ENCODE measurements around the gene ANKRD44.
"Not testable (repeated sequence)": the region's sequence is repeated elsewhere in the genome, so short reads cannot be mapped to it uniquely, and the experiment has no call there.

ANKRD44 gene

DNA sequence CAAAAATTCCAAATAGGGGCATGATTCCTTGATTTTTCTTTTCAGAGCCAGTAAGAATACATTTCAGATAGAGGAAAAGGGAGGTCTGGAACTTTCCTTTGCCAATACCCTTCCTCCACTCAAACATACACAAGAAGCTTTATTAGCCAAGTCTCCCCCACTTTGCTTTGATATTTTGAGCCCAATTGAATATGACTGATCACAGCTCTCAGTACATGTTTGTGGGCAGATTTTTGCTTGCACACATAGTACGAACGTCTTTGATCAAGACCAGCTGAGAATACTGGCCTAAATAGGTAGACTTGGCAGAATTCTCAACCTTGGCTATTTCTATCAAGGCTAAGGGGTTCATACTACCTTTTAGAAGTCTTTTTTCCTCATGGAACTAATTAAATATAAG lies 235.3 kb downstream of the ANKRD44 start:
- Histone ChIP-seq H3K9me3 (ENCODE audit: insufficient read depth, low read length) (no peaks in the 10 kb centered on the region), H3K4me1 (ENCODE audit: insufficient read depth, insufficient read length) (no peaks in the 10 kb centered on the region), H3K27me3 (ENCODE audit: insufficient read depth, insufficient read length) (no peaks in the 10 kb centered on the region), H3K4me3 (ENCODE audit: insufficient read length, low read depth) (no peak overlapping the region), H3K36me3 (ENCODE audit: insufficient read depth, insufficient read length, low read length) (no peaks in the 10 kb centered on the region), H3K9ac (ENCODE audit: insufficient read length, low read depth) (no peak overlapping the region)
- TF ChIP-seq SUZ12 (IDR thresholded peaks at IDR 0.05; ENCODE audit: extremely low read depth, insufficient read depth, insufficient read length) (no peak), YY1 (IDR thresholded peaks at IDR 0.05; ENCODE audit: insufficient read depth, insufficient read length) (no peak), ZNF274 (IDR thresholded peaks at IDR 0.05; ENCODE audit: low read depth, low read length) (no peak)
- DNase-seq (ENCODE audit: low read depth, low spot score), result no peak

DNA sequence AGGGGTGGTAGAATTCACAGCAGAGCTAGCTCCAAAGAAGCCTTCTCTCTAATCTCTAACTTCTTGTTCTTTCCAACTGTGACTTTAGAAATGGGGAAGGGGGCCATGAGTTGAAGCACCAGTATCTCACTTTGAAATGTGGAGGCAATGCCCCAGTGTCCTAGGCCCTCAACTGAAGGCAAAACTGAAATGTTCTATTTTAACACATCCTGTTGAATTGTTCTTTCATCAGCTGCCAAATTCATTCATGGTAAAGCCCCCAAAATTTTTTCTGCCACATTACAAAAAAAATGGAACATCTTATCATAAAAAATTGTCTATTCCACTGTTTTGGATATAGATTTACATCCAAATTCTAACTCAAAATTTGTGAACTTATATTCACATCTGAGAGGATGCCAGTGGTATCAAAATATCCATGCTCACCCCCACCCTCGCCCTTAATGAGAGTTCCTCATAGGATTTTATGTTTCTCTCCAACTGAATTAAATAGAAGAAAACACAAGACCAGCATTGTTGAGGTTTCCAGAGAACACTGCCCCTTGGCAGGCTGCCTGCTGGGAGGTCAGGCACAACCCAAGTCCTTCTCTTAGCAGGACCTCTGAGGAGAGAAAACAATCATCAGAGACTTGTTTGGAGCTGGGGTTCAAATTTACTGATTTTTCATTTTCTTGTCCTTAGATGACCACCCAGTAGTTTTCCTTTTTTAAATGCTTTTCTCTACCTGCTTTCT lies 236.7 kb downstream of the ANKRD44 start:
- DNase-seq (ENCODE audit: low read depth, low spot score), result no peak

DNA sequence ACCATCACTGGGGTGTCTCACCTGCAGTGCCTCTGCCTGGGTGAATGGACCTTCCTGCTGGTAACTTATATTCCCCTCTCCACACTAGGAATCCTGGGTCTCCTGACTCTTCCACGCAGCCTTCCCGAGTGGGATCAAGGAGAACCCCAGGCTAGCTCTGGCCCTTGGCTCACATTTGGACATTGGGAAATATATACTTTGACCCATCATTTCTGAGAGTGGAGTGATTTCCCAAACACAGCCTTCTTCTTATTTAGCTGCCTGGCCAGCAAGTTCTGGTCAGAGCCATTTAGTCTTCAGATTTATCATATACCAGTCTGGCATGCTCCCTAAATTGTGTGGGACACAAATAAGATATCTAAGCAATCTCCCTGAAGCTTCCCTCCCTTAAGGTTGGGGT lies 237.3 kb downstream of the ANKRD44 start:
- TF ChIP-seq YY1 (IDR thresholded peaks at IDR 0.05; ENCODE audit: insufficient read depth, insufficient read length), result no peak
- no peak for TF ChIP-seq SUZ12 (IDR thresholded peaks at IDR 0.05; ENCODE audit: extremely low read depth, insufficient read depth, insufficient read length)
- H3K9me3 ChIP-seq (ENCODE audit: insufficient read depth, low read length), result no peaks in the 10 kb centered on the region
- no peak overlapping the region for H3K9ac ChIP-seq (ENCODE audit: insufficient read length, low read depth)
- H3K36me3 ChIP-seq (ENCODE audit: insufficient read depth, insufficient read length, low read length), result no peaks in the 10 kb centered on the region
- no peak overlapping the region for H3K4me3 ChIP-seq (ENCODE audit: insufficient read length, low read depth)
- no peaks in the 10 kb centered on the region for H3K27me3 ChIP-seq (ENCODE audit: insufficient read depth, insufficient read length)
- no peak for DNase-seq (ENCODE audit: low read depth, low spot score)
- H3K4me1 ChIP-seq (ENCODE audit: insufficient read depth, insufficient read length), result no peaks in the 10 kb centered on the region

More for the DNA sequence above, 236.7 kb downstream of the ANKRD44 start:
- H3K9ac ChIP-seq (ENCODE audit: insufficient read length, low read depth), result no peak overlapping the region
- H3K36me3 ChIP-seq (ENCODE audit: insufficient read depth, insufficient read length, low read length), result no peaks in the 10 kb centered on the region
- H3K4me1 ChIP-seq (ENCODE audit: insufficient read depth, insufficient read length), result no peaks in the 10 kb centered on the region
- H3K27me3 ChIP-seq (ENCODE audit: insufficient read depth, insufficient read length), result no peaks in the 10 kb centered on the region
- H3K4me3 ChIP-seq (ENCODE audit: insufficient read length, low read depth), result no peak overlapping the region
- TF ChIP-seq ZNF274 (IDR thresholded peaks at IDR 0.05; ENCODE audit: low read depth, low read length), result no peak
- no peaks in the 10 kb centered on the region for H3K9me3 ChIP-seq (ENCODE audit: insufficient read depth, low read length)

DNA sequence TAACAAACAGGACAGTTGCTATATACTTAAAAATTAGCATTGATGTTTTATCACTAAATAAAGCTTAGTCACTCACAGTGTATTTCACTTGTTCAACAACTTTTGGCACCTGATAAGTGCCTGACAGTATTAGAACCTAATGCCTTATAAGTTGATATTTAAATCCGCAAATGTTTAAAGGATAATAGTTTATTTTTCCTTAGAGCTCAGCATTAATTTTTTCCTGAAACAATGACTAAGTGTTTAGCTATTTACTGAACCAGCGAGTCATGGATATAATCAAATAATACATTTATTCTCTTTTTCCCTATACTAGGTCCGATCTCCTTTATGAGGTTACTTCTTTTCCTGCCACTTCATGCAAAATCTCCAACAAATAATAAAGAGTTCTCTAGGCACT lies 238.0 kb downstream of the ANKRD44 start:
- no peaks in the 10 kb centered on the region for H3K27me3 ChIP-seq (ENCODE audit: insufficient read depth, insufficient read length)
- no peak overlapping the region for H3K4me3 ChIP-seq (ENCODE audit: insufficient read length, low read depth)
- no peaks in the 10 kb centered on the region for H3K4me1 ChIP-seq (ENCODE audit: insufficient read depth, insufficient read length)
- no peak for DNase-seq (ENCODE audit: low read depth, low spot score)
- TF ChIP-seq SUZ12 (IDR thresholded peaks at IDR 0.05; ENCODE audit: extremely low read depth, insufficient read depth, insufficient read length) (no peak), ZNF274 (IDR thresholded peaks at IDR 0.05; ENCODE audit: low read depth, low read length) (no peak), YY1 (IDR thresholded peaks at IDR 0.05; ENCODE audit: insufficient read depth, insufficient read length) (no peak)
- H3K9me3 ChIP-seq (ENCODE audit: insufficient read depth, low read length), result no peaks in the 10 kb centered on the region
- no peak overlapping the region for H3K9ac ChIP-seq (ENCODE audit: insufficient read length, low read depth)
- H3K36me3 ChIP-seq (ENCODE audit: insufficient read depth, insufficient read length, low read length), result no peaks in the 10 kb centered on the region

DNA sequence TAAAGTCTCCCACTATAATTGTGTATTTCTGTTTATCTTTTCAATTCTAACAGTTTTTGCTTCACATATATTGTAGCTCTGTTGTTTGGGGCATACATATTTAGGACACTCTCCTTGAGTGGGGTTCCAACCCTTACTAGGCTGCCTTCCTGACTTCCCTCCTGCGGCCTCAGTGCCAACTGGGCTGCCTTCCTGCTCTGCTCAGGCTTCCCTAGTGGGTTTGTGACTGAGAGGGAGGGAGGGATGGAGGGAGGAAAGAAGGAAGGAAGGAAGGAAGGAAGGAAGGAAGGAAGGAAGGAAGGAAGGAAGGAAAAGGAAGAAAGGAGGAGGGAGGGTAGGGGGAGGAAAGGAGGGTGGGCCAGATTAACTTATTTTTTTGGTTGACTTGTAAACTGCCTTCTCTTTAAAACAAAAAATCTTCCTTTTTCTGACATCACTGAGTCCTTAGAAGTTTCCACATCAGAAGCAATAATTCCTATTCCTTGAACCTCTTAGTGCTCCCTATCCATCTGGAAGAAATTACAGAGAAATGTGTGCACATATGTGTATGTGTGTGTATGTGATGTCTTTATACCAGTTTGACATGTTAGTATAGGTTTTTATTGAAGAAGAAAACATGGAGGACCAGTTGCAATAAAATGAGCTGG lies 238.7 kb downstream of the ANKRD44 start:
- no peak overlapping the region for H3K4me3 ChIP-seq (ENCODE audit: insufficient read length, low read depth)
- no peak for DNase-seq (ENCODE audit: low read depth, low spot score)
- H3K36me3 ChIP-seq (ENCODE audit: insufficient read depth, insufficient read length, low read length), result no peaks in the 10 kb centered on the region
- H3K9ac ChIP-seq (ENCODE audit: insufficient read length, low read depth), result no peak overlapping the region
- H3K27me3 ChIP-seq (ENCODE audit: insufficient read depth, insufficient read length), result no peaks in the 10 kb centered on the region
- no peaks in the 10 kb centered on the region for H3K9me3 ChIP-seq (ENCODE audit: insufficient read depth, low read length)
- H3K4me1 ChIP-seq (ENCODE audit: insufficient read depth, insufficient read length), result no peaks in the 10 kb centered on the region
- TF ChIP-seq YY1 (IDR thresholded peaks at IDR 0.05; ENCODE audit: insufficient read depth, insufficient read length), result no peak
- TF ChIP-seq SUZ12 (IDR thresholded peaks at IDR 0.05; ENCODE audit: extremely low read depth, insufficient read depth, insufficient read length), result no peak
- no peak for TF ChIP-seq ZNF274 (IDR thresholded peaks at IDR 0.05; ENCODE audit: low read depth, low read length)

DNA sequence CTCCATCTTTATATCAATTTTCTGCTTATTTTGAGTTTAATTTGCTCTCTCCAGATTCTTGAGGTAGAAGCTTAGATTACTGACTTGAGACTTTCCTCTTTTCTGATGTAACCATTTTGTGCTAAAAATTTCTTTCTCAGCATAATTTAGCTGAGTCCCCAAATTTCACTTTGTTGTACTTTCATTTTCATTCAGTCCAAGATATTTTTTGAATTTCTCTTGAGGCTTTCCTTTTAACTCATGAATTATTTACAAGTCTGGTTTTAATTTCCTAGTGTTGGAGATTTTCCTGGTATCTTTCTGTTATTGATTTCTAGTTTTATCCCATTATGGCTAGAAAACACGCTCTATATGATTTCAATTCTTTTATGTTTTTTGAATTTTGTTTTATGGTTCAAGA lies 239.4 kb downstream of the ANKRD44 start:
- no peak overlapping the region for H3K9ac ChIP-seq (ENCODE audit: insufficient read length, low read depth)
- H3K9me3 ChIP-seq (ENCODE audit: insufficient read depth, low read length), result no peaks in the 10 kb centered on the region
- H3K27me3 ChIP-seq (ENCODE audit: insufficient read depth, insufficient read length), result no peaks in the 10 kb centered on the region
- H3K4me1 ChIP-seq (ENCODE audit: insufficient read depth, insufficient read length), result no peaks in the 10 kb centered on the region
- no peaks in the 10 kb centered on the region for H3K36me3 ChIP-seq (ENCODE audit: insufficient read depth, insufficient read length, low read length)
- no peak overlapping the region for H3K4me3 ChIP-seq (ENCODE audit: insufficient read length, low read depth)
- TF ChIP-seq YY1 (IDR thresholded peaks at IDR 0.05; ENCODE audit: insufficient read depth, insufficient read length) (no peak), ZNF274 (IDR thresholded peaks at IDR 0.05; ENCODE audit: low read depth, low read length) (no peak), SUZ12 (IDR thresholded peaks at IDR 0.05; ENCODE audit: extremely low read depth, insufficient read depth, insufficient read length) (no peak)
- DNase-seq (ENCODE audit: low read depth, low spot score), result no peak

DNA sequence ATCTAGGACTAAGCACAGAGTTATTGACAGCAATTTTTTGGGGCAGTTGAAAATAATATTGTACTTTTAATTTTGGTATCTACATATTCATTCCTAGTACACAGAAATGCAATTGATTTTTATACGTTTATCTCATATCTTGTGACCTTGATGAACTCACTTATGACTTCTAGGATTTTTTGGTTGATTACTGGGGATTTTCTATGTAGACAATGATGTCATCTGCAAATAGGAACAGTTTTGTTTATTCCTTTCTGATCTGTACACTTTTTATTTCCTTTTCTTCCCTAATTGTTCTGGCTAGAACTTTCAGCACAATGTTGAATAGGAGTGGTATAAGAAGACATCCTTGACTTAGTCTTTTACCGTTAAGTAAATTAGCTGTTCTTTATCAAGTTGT lies 240.6 kb downstream of the ANKRD44 start:
- no peaks in the 10 kb centered on the region for H3K4me1 ChIP-seq (ENCODE audit: insufficient read depth, insufficient read length)
- no peak overlapping the region for H3K9ac ChIP-seq (ENCODE audit: insufficient read length, low read depth)
- H3K4me3 ChIP-seq (ENCODE audit: insufficient read length, low read depth), result no peak overlapping the region
- no peak for TF ChIP-seq YY1 (IDR thresholded peaks at IDR 0.05; ENCODE audit: insufficient read depth, insufficient read length)
- TF ChIP-seq SUZ12 (IDR thresholded peaks at IDR 0.05; ENCODE audit: extremely low read depth, insufficient read depth, insufficient read length), result no peak
- TF ChIP-seq ZNF274 (IDR thresholded peaks at IDR 0.05; ENCODE audit: low read depth, low read length), result no peak
- no peaks in the 10 kb centered on the region for H3K36me3 ChIP-seq (ENCODE audit: insufficient read depth, insufficient read length, low read length)
- no peak for DNase-seq (ENCODE audit: low read depth, low spot score)
- H3K9me3 ChIP-seq (ENCODE audit: insufficient read depth, low read length), result no peaks in the 10 kb centered on the region
- H3K27me3 ChIP-seq (ENCODE audit: insufficient read depth, insufficient read length), result no peaks in the 10 kb centered on the region

DNA sequence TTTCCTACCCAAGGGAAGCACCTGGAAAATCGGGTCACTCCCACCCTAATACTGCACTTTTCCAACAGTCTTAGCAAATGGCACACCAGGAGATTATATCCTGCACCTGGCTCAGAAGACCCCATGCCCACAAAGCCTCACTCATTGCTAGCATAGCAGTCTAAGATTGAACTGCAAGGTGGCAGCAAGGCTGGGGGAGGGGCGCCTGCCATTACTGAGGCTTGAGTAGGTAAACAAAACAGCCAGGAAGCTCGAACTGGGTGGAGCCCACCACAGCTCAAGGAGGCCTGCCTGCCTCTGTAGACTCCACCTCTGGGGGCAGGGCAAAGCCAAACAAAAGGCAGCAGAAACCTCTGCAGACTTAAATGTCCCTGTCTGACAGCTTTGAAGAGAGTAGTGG lies 248.0 kb downstream of the ANKRD44 start:
- H3K9ac ChIP-seq (ENCODE audit: insufficient read length, low read depth); H3K4me3 ChIP-seq (ENCODE audit: insufficient read length, low read depth); DNase-seq (ENCODE audit: low read depth, low spot score); H3K27me3 ChIP-seq (ENCODE audit: insufficient read depth, insufficient read length); H3K36me3 ChIP-seq (ENCODE audit: insufficient read depth, insufficient read length, low read length); H3K4me1 ChIP-seq (ENCODE audit: insufficient read depth, insufficient read length): not testable (repeated sequence)
- peaks cover 16% of the 10 kb centered on the region; the same call in 1 of the 2 replicates for H3K9me3 ChIP-seq (ENCODE audit: insufficient read depth, low read length)
